Kidney (tissue), 14 donors: ENCODE data around the gene CSF1. TPM values are rescaled to one million over a fixed set of nuclear protein-coding genes. Genes with fewer than 3 reads are reported as not detected.
"Not testable (repeated sequence)": the region's sequence is repeated elsewhere in the genome, so short reads cannot be mapped to it uniquely, and the experiment has no call there.

Experiments used
- DNase-seq, 5 donors: peaks; one replicate each; pipeline ENCODE4 v3.0.0-alpha.2; 2013 to 2020
- FAIRE-seq: peaks from 2 replicates; lab custom pipeline; 2012; peaks lifted over from hg19 to GRCh38; lab: Jason Lieb, UNC
- H3K27ac ChIP-seq, 2 donors: one replicate each; pipeline ENCODE4 v1.7.0; 2013; ENCODE audit warnings: low read depth in 2 of 2, low read length in 2 of 2, inconsistent platforms in 1 of 2
- H3K27me3 ChIP-seq: one replicate; pipeline ENCODE4 v1.7.1; 2013; ENCODE audit warnings: low read length, inconsistent platforms; ENCODE audit not compliant: control insufficient read depth, insufficient read depth
- H3K36me3 ChIP-seq, 3 donors: one replicate each; pipeline versions ENCODE4 v1.7.0 to v1.7.1; 2013; ENCODE audit warnings: low read length in 3 of 3, control low read depth in 1 of 3, inconsistent platforms in 1 of 3; ENCODE audit not compliant: insufficient read depth in 3 of 3, control insufficient read depth in 2 of 3
- H3K4me1 ChIP-seq, 3 donors: one replicate each; pipeline versions ENCODE4 v1.7.0 to v1.7.1; 2013; ENCODE audit warnings: low read length in 3 of 3, inconsistent platforms in 1 of 3, low read depth in 1 of 3; ENCODE audit not compliant: control insufficient read depth in 2 of 3, insufficient read depth in 2 of 3
- H3K4me3 ChIP-seq, 3 donors: one replicate each; pipeline versions ENCODE4 v1.7.0 to v1.8.1; 2013; ENCODE audit warnings: low read length in 3 of 3, control low read depth in 1 of 3, inconsistent platforms in 1 of 3
- H3K9ac ChIP-seq, 3 donors: one replicate each; pipeline versions ENCODE4 v1.7.0 to v1.7.1; 2013; ENCODE audit warnings: low read length in 3 of 3, control low read depth in 1 of 3, inconsistent platforms in 1 of 3
- H3K9me3 ChIP-seq, 3 donors: one replicate each; pipeline versions ENCODE4 v1.7.0 to v1.7.1; 2013; ENCODE audit warnings: low read length in 3 of 3, control low read depth in 1 of 3, inconsistent platforms in 1 of 3; ENCODE audit not compliant: control insufficient read depth in 2 of 3, insufficient read depth in 1 of 3
- intact Hi-C: fragments of 100-400 bp; cut with DNase I; formaldehyde crosslinking; loops from one replicate; pipeline ENCODE4 v1.11.1; 2022
- polyA plus RNA-seq: library from polyadenylated mRNA; stranded (reverse); fragments of 350-450 nt; fragmentation: Illumina TruSeq; extraction: RNeasy Lipid Tissue Mini Kit (QIAGEN cat#74804); gene quantifications from one replicate; pipeline ENCODE4 v1.2.3, GENCODE V29; 2014; ENCODE audit warnings: low read depth, low replicate concordance; ENCODE audit not compliant: insufficient read depth
- total RNA-seq: library from RNA; stranded (reverse); fragmentation: NEBNext Ultra II Directional; extraction: Animal tissue kit (Norgen Biotek cat#: 25700); gene quantifications from one replicate; pipeline ENCODE4 v1.2.1, GENCODE V29; 2021
- TF ChIP-seq, protein P1 (sequence below): IDR thresholded peaks from 3 replicates; pipeline ENCODE4 v1.5.1; 2012; ENCODE audit warnings: mild to moderate bottlenecking, moderate library complexity, borderline replicate concordance; ENCODE audit not compliant: insufficient read depth; ENCODE audit errors: extremely low read depth
- donor health status: control.
- donor health status: control.
- donor health status: control.
- donor health status: control.
- donor health status: control.
- donor health status: DM: yes; HTN: yes; CAD: no.
- donor health status: Normal renal cell carcinoma (clear cell type).

The CSF1 gene
- total and polyA plus RNA-seq, 2 donors from 2014 or later: 11.1 to 33.8 TPM

GRCh38 chr1:109918671-109919070, 8.0 kb downstream of the CSF1 start:
- Histone ChIP-seq H3K4me3 (no peak overlapping the region), H3K9ac (no peak overlapping the region), H3K27me3 (no peaks in the 10 kb centered on the region), H3K36me3 (peaks cover 0 to 14% (median 14%) of the 10 kb centered on the region in 3 donors), H3K9me3 (no peaks in the 10 kb centered on the region), H3K27ac (no peak overlapping the region), H3K4me1 (peaks cover 0 to 11% (median 0%) of the 10 kb centered on the region in 3 donors)
- TF ChIP-seq, protein P1, sequence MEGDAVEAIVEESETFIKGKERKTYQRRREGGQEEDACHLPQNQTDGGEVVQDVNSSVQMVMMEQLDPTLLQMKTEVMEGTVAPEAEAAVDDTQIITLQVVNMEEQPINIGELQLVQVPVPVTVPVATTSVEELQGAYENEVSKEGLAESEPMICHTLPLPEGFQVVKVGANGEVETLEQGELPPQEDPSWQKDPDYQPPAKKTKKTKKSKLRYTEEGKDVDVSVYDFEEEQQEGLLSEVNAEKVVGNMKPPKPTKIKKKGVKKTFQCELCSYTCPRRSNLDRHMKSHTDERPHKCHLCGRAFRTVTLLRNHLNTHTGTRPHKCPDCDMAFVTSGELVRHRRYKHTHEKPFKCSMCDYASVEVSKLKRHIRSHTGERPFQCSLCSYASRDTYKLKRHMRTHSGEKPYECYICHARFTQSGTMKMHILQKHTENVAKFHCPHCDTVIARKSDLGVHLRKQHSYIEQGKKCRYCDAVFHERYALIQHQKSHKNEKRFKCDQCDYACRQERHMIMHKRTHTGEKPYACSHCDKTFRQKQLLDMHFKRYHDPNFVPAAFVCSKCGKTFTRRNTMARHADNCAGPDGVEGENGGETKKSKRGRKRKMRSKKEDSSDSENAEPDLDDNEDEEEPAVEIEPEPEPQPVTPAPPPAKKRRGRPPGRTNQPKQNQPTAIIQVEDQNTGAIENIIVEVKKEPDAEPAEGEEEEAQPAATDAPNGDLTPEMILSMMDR: no peak
- DNase-seq: no peak
- intact Hi-C loops: no loop called here
- FAIRE-seq: no peak

DNA sequence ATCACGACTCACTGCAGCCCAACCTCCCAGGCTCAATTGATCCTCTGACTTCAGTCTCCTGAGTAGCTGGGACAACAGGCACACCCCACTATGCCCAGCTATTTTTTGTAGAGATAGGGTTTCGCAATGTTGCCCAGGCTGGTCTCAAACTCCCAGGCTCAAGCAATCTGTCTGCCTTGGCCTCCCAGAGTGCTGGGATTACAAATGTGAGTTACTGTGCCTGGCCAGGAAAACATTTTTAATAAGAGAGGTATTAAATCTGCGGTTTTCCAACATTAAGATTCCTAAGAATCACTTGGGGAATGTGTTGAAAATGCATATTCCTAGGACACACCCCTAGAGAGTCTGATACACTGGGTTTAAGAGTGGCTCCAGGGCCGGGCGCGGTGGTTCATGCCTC, 8.7 kb downstream of the CSF1 start:
- DNase-seq (no peak), FAIRE-seq (no peak)
- Histone ChIP-seq H3K9ac (no peak overlapping the region), H3K27me3 (no peaks in the 10 kb centered on the region), H3K9me3 (no peaks in the 10 kb centered on the region), H3K4me1 (peaks cover 0 to 5% (median 0%) of the 10 kb centered on the region in 3 donors), H3K4me3 (no peak overlapping the region), H3K27ac (no peak overlapping the region), H3K36me3 (peaks cover 0 to 14% (median 14%) of the 10 kb centered on the region in 3 donors)
- intact Hi-C loops: no loop called here
- TF ChIP-seq, protein P1: no peak

DNA sequence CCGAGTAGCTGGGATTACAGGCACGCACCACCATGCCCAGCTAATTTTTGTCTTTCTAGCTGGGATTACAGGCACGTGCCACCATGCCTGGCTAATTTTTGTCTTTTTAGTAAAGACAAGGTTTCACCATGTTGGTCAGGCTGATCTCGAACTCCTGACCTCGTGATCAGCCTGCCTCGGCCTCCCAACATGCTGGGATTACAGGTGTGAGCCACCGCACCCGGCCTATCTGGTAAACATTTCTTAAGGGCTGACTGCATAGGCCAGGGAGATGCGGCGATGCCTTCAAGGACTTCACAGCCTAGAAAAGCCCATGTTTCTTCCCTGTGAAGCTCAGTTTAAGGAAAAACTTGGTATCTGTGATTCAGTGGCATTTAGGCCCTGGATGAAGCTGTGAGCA, 9.7 kb downstream of the CSF1 start:
- H3K4me1 ChIP-seq, intact Hi-C loops, H3K4me3 ChIP-seq, DNase-seq, H3K27me3 ChIP-seq, H3K27ac ChIP-seq, H3K9me3 ChIP-seq, FAIRE-seq, H3K9ac ChIP-seq: not testable (repeated sequence)
- H3K36me3 ChIP-seq: peaks cover 0 to 14% (median 14%) of the 10 kb centered on the region in 3 donors

DNA sequence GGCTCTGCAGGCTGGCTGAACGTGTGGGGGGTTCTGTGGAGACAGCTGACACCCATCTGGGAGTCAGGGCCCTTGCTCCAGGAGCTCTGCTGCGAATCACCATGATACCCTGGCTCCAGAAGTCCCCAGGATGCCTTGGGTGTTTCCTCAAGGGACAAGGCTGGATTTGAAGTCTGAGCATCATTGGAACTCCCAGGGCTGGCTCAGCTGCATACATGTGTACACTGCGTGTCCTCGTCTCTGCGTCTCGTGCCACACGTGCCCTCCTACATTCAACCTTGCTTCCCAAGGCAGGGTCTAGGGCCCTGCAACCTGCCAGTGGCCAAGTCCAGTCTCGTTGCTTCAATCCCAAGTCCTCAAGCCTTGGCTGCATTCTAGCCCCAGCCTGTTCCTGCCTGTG, 11.7 kb downstream of the CSF1 start:
- intact Hi-C loops: no loop called here
- FAIRE-seq: no peak

More for the DNA sequence above, 11.7 kb downstream of the CSF1 start:
- Histone ChIP-seq H3K36me3 (peaks cover 0 to 16% (median 10%) of the 10 kb centered on the region in 3 donors), H3K27ac (no peak overlapping the region), H3K27me3 (no peaks in the 10 kb centered on the region), H3K9ac (no peak overlapping the region), H3K4me3 (no peak overlapping the region), H3K9me3 (no peaks in the 10 kb centered on the region), H3K4me1 (peaks cover 0 to 5% (median 0%) of the 10 kb centered on the region in 3 donors)
- TF ChIP-seq, protein P1: no peak
- DNase-seq: no peak
